Stimulated activated naive CD4-positive, alpha-beta T cell treated with Interleukin-2 at 50 U/mL for 16 hours (primary cell): ENCODE data around the gene SENP2.
"Not testable (repeated sequence)": the region's sequence is repeated elsewhere in the genome, so short reads cannot be mapped to it uniquely, and the experiment has no call there.

Experiments used
- DNase-seq: peaks from one replicate; lab custom pipeline; 2025; lab: John Stamatoyannopoulos, UW

Gene SENP2

DNA sequence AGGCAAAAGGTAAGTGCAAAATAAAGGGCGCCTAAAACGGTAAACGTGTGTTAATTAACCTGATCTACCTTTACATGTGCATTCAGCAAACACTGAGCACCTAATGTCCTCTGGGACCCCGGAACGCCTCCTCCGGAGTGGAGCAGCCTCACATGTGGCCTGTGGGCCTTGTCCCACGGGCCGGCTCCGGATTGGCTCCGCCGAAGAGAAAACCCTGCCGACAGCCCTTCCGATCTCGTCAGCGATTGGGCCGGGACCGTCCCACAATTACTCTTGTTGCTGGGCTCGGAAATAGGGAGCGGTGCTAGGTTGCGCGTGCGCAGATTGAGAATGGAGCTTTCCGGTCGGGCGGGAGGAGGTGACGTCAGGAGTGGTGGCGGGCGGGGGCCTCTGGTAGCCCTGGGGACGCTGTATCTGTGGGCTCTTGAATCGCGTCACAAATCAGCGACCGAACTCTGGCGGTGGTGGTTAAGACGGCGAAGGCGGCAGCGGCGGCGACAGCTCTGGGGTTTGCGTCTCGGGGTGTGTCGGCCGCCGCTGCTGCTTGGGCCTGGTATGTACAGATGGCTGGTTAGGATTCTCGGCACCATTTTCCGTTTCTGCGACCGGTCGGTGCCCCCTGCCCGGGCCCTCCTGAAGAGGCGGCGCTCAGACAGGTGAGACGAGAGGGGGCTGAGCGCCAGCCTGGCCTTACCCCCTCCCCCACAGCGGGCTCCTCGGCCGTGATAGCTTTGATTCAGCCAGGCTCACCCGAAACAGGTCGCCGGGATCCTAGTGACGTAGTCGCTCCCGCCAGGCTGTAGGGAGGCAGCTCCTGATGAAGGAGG lies at the start of gene SENP2:
Gene SENP2, plus strand, starts transcription at position 437 of the 827 bp plus-strand sequence. Its CDS starts 119 bp downstream, at position 556.
- peak; percentile 99 for DNase-seq

- peak; percentile 12 for DNase-seq
Observed at GRCh38 chr3:185537369-185537970, 48.6 kb upstream of the SENP2 start.

- DNase-seq, result no peak
Observed at GRCh38 chr3:185539934-185540333, 46.2 kb upstream of the SENP2 start.

GRCh38 chr3:185540695-185541094 lies 45.4 kb upstream of the SENP2 start:
- no peak for DNase-seq

DNA sequence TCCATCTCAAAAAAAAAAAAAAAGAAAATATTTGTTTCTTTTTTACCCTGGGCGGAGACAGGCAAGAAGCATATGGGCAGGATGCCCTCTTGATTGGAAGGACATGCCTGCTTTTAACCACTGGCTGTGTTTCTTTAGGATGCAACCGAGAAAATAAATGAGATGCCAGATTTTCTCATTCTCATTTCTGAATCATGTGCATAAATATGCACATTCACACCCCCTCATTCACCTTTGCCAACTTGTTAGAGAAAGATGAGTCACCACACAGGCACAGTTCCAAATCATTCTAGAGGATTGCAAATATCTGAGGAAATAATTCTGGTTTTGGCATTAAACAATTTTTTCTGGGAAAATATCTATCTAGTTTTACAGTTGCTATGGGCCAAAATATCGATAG lies 37.0 kb upstream of the SENP2 start:
- no peak for DNase-seq

- no peak for DNase-seq
Observed at GRCh38 chr3:185549651-185550111, 36.4 kb upstream of the SENP2 start.

DNA sequence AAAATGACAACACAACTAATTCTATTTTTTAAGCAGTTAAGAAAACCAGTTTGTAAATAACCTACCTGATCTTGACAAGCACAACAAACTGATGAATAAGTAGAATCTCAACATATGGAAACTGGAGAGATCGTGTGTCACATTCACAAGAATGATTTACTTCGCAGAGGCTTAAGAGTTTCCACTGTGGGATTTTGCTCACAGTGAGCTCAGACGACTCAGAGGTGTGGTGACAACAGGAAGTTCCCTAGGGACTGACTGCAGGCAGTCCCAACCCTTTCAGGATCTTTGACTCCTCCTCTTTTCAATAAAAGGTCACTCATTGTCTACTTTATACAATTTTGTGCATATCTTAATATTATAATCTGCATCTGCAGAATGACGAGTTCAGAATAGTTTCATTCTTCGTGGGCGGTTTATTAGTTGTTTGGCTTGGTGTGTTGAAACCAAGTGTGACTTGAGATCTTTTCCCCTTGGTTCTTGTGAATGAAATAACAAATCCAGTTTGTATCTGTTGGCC lies 33.7 kb upstream of the SENP2 start, which contains the start of gene LIPH:
Gene LIPH, minus strand, starts transcription at position 231 of the 520 bp plus-strand sequence. Its CDS starts 117 bp downstream, at position 114.
- peak; percentile 3 for DNase-seq

DNA sequence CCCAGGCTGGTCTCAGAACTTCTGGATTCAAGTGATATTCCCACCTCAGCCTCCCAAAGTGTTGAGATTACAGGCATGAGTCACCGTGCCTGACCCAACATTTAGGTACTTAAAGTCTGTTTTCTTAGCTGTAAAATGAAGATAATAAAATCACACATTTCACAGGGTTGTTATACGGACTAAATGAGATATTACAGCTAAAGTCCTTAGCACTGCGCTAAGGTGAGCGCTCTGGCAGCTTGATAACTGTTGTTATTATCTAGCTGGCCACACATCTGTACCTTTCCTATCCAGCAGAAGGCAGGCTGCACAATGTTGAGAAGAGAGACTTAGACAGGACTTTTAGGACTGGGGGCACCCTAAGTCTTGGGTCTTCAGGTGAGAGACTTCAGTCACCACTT lies 31.0 kb upstream of the SENP2 start:
- DNase-seq, result no peak

- DNase-seq, result no peak
Observed at GRCh38 chr3:185555860-185556347, 30.2 kb upstream of the SENP2 start.

- DNase-seq, result not testable (repeated sequence)
Observed at GRCh38 chr3:185556640-185557039, 29.5 kb upstream of the SENP2 start.

- no peak for DNase-seq
Observed at GRCh38 chr3:185558395-185558794, 27.7 kb upstream of the SENP2 start.

- no peak for DNase-seq
Observed at GRCh38 chr3:185559706-185560090, 26.4 kb upstream of the SENP2 start.

- no peak for DNase-seq
Observed at GRCh38 chr3:185560676-185561075, 25.4 kb upstream of the SENP2 start.

DNA sequence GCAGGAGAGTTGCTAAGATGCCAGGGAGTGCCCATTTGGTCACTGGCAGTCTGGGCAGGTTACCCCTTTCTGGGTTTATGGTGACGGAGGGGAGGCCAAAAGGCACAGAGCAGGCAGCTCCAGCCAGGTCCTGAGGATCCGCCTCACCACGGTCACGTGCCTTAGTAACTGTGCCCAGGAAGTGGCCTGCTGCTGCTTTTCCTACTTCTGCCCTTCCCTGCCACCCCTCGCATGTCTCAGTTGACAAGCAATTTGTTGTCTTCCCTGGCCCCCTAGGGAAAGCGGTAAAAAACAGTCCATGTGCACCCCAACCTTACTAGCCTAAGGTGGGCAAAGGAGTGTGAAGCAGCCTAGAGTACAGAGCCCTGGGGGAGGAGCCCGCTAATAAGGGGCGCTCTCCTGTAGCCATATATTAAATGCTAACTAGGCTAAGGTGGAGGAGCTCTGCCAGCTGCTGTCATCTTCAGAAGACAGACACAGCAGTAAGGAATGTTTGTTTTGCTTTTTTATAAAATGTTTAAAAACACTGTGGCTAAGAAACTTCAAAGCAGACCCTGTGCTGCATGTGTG lies 24.6 kb upstream of the SENP2 start:
- DNase-seq, result no peak

- DNase-seq, result no peak
Observed at GRCh38 chr3:185561958-185562357, 24.1 kb upstream of the SENP2 start.

- DNase-seq, result no peak
Observed at GRCh38 chr3:185572183-185572582, 13.9 kb upstream of the SENP2 start.

- peak; percentile 3 for DNase-seq
Observed at GRCh38 chr3:185575108-185575869, 10.8 kb upstream of the SENP2 start.

DNA sequence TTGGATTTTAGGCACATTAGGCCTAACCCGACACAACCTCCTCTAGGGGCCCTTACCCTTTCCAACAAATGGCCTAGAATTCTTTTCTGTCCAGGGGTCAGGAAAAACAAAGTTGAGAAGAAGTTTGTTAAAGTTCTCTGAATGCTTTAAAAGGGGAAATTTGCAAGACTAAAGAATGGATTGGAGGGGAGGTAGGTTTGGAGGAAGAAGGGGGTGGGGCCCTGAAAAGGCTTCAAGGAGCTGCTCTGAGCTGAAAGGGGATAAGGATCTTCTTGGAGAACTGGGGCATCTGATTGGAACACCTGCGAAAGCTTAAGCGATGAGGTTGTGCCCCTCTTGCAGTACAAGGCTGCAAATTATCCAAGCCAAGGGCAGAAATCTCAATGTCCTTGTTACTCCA lies 3.9 kb upstream of the SENP2 start:
- DNase-seq, result no peak

- no peak for DNase-seq
Observed at GRCh38 chr3:185582871-185583270, 3.2 kb upstream of the SENP2 start.

GRCh38 chr3:185583925-185584324 lies 2.2 kb upstream of the SENP2 start:
- no peak for DNase-seq

DNA sequence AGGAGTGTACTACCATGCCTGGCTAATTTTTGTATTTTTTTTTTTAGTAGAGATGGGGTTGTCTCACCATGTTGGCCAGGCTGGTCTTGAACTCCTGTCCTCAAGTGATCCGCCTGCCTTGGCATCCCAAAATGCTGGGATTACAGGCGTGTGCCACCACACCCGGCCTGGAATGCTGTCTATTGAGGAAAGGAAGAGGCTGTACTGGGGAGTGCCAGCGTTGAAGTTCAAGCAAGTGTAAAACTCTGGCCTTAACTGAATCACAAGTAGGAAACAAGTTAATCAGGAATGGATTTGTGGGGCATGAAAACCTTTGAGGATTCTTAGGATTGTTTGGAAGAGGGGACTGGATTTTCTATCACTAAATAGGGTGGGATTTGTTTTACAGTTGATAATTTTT lies 1.4 kb upstream of the SENP2 start:
- DNase-seq, result no peak

GRCh38 chr3:185585518-185585858 lies 607 bp upstream of the SENP2 start:
- no peak for DNase-seq
